Stimulated activated CD8-positive, alpha-beta memory T cell treated with anti-CD3 and anti-CD28 coated beads, Interleukin-15, amount 100 ng/mL, for 1 hour (primary cell): ENCODE measurements around the gene POMZP3.
"Not testable (repeated sequence)": the region's sequence is repeated elsewhere in the genome, so short reads cannot be mapped to it uniquely, and the experiment has no call there.

Experiments
- DNase-seq: peaks from one replicate; pipeline ENCODE4 v3.0.0-alpha.2; 2020; ENCODE audit warnings: low read depth

POMZP3 gene

DNA sequence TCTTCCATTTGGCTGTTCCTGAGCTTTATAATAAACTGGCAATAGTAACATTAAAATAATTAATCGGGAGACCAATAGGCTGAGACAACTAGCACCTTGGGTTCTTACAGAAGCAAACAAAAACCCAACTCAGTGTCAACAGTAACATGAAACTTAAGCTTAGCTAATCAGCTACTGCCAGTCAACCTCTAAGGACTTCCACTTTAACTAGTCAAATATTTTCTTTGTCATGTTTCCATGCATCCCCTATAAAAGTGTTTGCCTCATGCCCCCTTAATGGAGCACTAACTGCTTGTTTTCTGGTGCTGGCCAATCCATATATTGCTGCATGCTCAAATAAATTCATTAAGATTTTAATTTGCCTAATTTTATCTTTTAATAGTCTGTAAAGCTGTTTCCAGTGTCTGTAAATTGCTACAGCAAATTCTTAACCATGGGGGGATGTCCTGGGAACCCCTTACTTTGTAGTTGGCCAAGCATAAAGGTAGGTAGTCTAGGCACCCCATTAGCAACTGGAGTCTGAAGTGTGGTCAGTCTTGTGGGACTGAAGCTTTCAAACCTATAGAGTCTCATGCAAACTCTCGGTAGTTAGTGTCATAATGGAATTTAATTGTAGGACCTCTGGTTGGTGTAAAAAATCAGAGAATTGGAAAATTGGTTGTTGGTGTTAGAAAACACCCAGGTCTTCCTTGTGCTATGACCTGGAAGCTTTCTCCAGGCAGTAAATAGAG, 40.3 kb downstream of the POMZP3 start:
- not testable (repeated sequence) for DNase-seq

DNA sequence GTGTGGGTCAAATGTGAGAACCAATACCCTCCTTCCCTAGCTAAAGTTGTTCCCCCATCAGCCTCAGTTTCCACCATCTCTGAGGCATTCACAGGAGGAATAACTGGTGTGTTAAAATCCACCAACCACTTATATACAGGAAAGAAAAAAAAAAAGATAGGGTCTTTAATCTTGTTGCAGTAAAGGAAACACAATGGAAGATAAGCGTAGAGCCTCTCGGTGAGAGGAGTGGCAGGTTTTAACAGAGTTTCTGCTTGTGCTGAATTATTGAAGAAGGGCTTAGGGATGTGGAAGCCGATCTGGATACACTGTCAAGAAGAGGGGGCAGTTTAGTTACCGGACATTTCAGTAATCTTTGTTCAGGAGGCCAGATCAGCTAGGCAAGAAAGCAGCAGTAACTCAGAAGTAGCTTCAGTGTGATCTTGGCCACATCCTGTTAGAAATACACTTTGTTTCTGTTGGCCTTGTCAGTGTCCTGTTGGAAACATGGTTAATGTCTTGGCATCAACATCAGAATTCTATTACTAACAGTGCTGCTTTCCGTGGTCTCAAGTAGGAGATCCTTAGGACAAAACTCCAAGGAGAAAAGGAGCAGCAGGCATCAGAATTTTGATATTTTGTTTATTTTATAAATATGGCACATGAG, 43.3 kb downstream of the POMZP3 start:
- not testable (repeated sequence) for DNase-seq

DNA sequence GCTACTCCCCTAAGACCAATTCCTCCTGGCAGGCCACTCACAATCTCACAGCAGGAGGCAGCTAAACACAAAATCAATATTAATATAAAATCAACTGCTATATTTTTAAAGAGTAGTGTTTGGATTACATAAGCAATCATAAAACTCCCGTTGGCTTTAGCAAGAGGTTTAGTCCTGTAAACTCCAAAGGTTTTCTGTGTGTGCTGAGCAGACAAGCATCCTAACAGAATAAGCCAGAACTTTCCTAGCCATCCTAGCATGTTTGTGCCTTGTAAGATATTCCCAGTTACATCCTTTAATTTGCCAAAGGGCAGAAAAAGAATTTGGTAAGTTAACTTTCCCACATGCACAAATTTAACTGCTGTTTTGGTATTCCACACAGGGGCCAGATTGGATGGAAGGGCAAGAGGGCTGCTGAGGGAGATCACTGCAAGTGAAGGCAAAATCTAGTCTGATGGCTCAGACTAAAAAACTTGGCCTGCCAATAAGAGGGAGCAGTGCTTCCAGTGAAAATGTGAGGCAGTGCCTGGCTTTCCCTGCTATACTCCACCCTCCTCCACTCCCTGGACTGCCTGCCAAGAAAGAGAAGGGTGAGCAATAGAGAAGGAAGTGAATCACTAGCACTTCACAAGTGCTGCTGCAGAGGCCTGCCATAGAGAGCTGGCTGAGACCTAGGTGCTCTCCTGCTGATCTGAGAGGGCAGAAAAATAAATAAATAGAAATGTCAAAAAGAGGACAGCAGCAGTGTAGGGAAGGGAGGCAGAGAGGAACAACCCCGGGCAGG, 44.0 kb downstream of the POMZP3 start:
- not testable (repeated sequence) for DNase-seq

DNA sequence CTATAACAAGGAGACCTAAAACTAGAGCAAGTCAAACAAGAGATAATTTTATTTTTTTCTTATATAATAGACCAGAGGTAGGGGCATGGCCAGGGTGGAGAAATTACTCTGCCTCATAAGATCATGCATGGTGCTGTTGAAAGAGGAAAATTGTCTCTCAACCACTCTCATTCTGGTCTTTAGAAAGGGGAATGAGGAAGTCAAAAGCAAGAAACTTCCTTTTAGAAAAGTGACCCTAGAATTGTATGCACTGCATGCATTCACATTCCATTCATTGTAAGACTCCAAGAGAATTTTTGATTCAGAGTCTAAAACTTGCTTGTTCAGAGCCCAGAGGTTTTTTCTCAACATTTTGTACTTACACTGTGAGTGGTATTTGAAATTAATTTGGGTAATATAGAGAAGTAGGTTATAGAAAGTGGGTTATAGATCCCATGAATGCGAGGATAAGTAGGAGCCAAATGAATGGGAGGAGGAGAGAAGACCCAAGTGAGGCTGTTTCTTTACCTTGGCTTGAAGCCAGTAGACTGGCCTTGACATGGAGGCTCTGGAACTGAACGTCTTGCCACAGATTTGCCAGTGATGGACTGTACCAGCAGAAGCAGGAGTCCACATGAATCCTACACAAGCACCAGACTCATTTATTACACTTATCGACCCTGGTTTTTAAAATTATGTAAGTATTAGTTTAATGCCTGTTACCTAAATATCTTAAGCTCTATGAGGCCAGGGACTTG, 51.0 kb downstream of the POMZP3 start:
- not testable (repeated sequence) for DNase-seq

DNA sequence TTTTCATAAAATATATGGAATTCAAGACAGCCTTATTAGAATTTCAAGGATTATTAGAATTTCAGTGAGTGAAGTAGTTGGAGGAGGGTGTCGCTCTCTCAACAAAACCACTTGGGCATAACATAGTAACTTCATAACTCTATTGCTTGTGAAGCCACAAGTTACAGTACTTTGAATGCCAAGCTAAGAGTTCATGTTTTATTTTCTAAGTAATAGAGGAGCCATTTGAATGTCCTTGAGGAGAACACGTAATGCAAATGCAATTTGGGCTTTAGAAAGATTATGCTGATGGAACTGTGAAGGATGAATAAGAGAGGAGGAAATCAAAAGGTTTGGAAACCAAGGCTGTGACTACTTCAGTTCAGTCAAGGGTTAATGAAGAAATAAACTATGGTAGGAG, 51.6 kb downstream of the POMZP3 start:
- DNase-seq = not testable (repeated sequence)

DNA sequence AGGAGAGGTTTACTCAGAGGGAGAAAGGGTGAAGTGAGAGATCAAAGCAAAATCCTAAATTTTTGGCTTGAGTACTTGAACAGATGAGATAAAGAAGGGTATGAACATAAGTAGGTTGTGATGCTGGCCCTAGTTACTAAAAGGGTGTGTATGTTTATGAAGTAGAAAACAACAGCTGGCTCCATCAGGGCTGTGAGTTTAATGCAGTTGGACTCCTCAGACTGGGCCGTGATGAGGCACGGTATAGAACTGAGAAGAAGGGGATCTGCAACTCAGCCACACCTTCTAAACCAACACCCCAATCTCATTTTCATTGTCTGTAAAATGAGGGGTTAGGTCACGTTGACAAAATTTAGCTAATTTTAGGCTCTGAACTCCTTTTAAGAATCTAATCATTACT, 54.8 kb downstream of the POMZP3 start:
- DNase-seq = not testable (repeated sequence)

DNA sequence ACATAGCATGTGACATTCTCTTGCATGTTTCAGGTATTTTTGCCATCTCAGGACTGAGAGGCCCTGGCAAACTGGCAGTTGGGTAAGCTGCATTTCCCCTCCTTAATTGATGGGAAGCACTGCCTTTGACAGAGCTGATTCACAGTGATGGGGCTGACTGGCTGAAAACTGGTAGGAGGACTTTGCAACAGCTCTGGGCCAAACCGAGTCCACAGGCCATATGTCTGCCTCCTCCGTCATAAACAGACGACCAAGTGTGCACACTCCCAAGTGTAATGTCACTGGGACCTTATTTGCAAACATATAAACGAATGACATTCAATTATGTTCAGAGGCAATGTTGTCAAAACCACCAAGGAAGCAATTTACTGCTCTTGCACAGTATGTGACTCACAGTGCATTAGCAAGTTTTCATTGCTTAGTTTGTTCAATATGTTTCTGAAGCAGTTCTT, 56.7 kb downstream of the POMZP3 start:
- DNase-seq = not testable (repeated sequence)

DNA sequence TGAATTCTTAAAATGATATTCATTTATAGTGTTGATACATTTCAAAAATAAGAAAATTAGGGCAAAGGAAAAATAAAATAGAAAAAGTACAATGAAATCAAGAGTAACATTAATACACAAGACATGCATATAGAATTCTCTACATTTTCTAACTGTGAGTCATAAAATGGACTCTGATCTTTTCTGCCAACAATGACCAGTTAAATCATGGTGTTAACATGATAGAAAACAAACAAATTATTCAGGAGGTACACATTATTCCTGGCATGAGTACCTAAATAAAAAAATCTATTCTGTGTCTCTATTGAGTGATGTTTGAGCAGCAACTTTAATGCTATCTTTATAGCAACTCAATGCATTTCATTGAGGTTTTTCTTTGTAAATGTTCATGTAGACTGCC, 58.3 kb downstream of the POMZP3 start:
- not testable (repeated sequence) for DNase-seq

DNA sequence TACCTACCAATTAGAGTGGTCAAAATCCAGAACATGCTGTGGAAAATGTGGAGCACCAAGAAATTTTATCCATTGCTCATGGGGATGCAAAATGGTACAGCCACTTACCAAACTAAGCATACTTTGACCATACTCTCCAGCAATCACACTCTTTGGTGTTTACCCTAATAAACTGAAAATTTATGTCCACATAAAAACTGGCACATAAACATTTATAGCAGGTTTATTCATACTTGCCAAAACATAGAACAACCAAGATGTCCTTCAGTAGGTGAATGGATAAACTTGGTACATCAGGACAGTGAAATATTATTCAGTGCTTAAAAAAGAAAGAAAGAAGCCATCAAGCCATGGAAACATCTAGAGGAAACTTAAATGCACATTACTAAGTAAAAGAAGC, 59.3 kb downstream of the POMZP3 start:
- not testable (repeated sequence) for DNase-seq

DNA sequence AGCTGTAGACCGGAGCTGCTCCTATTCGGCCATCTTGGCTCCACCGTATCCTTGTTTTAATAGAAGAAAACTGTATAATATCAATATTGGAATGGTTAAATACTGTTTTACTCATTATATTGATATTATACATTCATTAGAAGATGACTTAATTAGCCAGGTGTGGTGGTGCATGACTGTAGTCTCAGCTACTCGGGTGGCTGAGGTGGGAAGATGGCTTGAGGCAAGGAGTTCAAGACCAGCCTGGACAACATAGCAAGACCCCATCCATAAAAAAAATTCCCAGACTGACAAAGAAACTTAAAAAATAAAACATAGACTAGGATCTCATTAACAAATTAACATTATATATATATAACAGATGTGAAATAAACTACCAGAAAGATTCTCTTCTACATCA, 59.8 kb downstream of the POMZP3 start:
- not testable (repeated sequence) for DNase-seq

DNA sequence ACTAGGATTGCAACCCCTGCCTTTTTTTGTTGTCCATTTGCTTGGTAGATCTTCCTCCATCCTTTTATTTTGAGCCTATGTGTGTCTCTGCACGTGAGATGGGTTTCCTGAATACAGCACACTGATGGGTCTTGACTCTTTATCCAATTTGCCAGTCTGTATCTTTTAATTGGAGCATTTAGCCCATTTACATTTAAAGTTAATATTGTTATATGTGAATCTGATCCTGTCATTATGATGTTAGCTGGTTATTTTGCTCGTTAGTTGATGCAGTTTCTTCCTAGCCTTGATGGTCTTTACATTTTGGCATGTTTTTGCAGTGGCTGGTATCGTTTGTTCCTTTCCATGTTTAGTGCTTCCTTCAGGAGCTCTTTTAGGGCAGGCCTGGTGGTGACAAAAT, 62.1 kb downstream of the POMZP3 start:
- DNase-seq = not testable (repeated sequence)

DNA sequence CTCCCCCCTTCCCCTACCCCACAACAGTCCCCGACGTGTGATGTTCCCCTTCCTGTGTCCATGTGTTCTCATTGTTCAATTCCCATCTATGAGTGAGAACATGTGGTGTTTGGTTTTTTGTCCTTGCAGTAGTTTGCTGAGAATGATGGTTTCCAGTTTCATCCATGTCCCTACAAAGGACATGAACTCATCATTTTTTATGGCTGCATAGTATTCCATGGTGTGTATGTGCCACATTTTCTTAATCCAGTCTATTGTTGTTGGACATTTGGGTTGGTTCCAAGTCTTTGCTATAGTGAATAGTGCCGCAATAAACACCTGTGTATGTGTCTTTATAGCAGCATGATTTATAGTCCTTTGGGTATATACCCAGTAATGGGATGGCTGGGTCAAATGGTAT, 65.7 kb downstream of the POMZP3 start:
- not testable (repeated sequence) for DNase-seq

DNA sequence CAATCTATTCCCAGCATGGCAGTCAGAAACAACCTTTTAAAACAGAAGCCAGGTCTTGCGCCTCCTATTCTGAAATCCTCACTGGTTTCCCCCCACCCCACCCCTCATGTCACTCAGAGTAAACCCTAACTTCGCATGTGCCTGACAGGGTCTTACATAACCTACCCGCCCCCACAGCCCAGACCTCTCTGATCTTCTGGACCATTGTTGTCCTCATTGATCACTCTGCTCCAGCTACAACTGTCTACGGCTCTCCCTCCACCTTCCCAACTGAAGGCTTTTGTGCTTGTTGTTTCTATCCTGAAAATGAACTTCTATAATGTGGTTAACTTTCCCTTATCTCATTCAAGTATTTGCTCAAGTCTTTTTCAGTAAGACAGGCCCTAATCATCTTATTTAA, 66.9 kb downstream of the POMZP3 start:
- not testable (repeated sequence) for DNase-seq
